ENCODE results near the gene ESPL1. TPM values are rescaled to one million over a fixed set of nuclear protein-coding genes. Genes with fewer than 3 reads are reported as not detected.

ESPL1 gene
- 15.6 to 25.1 TPM (median 20.0 TPM) in 5 replicates for total RNA-seq (2022; extraction: Qiagen RNA extraction; ENCODE audit: low read depth)

GRCh38 chr12:53267999-53268629, at the start of gene ESPL1:
Gene ESPL1, plus strand, starts transcription at chr12:53268299. Its CDS starts 468 bp downstream, at chr12:53268767.

GRCh38 chr12:53231921-53232645, 36.0 kb upstream of the ESPL1 start, which contains the start of gene RARG:
Gene RARG, minus strand, starts transcription at chr12:53232209. Its CDS starts 4,664 bp downstream, at chr12:53227545.

GRCh38 chr12:53295070-53295890, 27.2 kb downstream of the ESPL1 start, which contains the start of gene PFDN5:
Gene PFDN5, plus strand, starts transcription at chr12:53295542. Its CDS starts 26 bp downstream, at chr12:53295568.

GRCh38 chr12:53299454-53300180, 31.5 kb downstream of the ESPL1 start, which contains the start of gene MYG1:
Gene MYG1, plus strand, starts transcription at chr12:53299695. Its CDS starts 43 bp downstream, at chr12:53299738.

GRCh38 chr12:53336181-53336681, 68.1 kb downstream of the ESPL1 start, which contains the start of gene SP7:
Gene SP7, minus strand, starts transcription at chr12:53336354. Its CDS starts 708 bp downstream, at chr12:53335646.

Other genes starting within 250 kb of the ESPL1 start
- 9.8 to 16.6 TPM (median 11.8 TPM) in 5 replicates for gene TNS2, start 218.2 kb upstream of the ESPL1 start, total RNA-seq (2022; extraction: Qiagen RNA extraction; ENCODE audit: low read depth)
- 33.6 to 40.3 TPM (median 36.2 TPM) in 5 replicates for gene SPRYD3, start 188.9 kb upstream of the ESPL1 start, total RNA-seq (2022; extraction: Qiagen RNA extraction; ENCODE audit: low read depth)
- 169 to 240 TPM (median 226 TPM) in 5 replicates for gene IGFBP6, start 170.6 kb upstream of the ESPL1 start, total RNA-seq (2022; extraction: Qiagen RNA extraction; ENCODE audit: low read depth)
- 0.10 to 0.26 TPM (median 0.19 TPM) in 5 replicates for gene SOAT2, start 164.8 kb upstream of the ESPL1 start, total RNA-seq (2022; extraction: Qiagen RNA extraction; ENCODE audit: low read depth)
- 14.5 to 21.4 TPM (median 19.3 TPM) in 5 replicates for gene ZNF740, start 87.6 kb upstream of the ESPL1 start, total RNA-seq (2022; extraction: Qiagen RNA extraction; ENCODE audit: low read depth)
- 4.8 to 7.0 TPM (median 5.0 TPM) in 5 replicates for gene CSAD, start 87.4 kb upstream of the ESPL1 start, total RNA-seq (2022; extraction: Qiagen RNA extraction; ENCODE audit: low read depth)
- gene ITGB7, start 61.0 kb upstream of the ESPL1 start, total RNA-seq (2022; extraction: Qiagen RNA extraction; ENCODE audit: low read depth): 0.26 to 0.47 TPM (median 0.31 TPM) in 5 replicates
- 24.4 to 34.3 TPM (median 29.3 TPM) in 5 replicates for gene RARG, start 36.1 kb upstream of the ESPL1 start, total RNA-seq (2022; extraction: Qiagen RNA extraction; ENCODE audit: low read depth)
- 495 to 550 TPM (median 496 TPM) in 5 replicates for gene PFDN5, start 27.2 kb downstream of the ESPL1 start, total RNA-seq (2022; extraction: Qiagen RNA extraction; ENCODE audit: low read depth)
- gene MYG1, start 31.4 kb downstream of the ESPL1 start, total RNA-seq (2022; extraction: Qiagen RNA extraction; ENCODE audit: low read depth): 85.4 to 102 TPM (median 93.8 TPM) in 5 replicates
- gene AAAS, start 53.3 kb downstream of the ESPL1 start, total RNA-seq (2022; extraction: Qiagen RNA extraction; ENCODE audit: low read depth): 70.5 to 85.4 TPM (median 78.7 TPM) in 5 replicates
- not detected in 5 replicates for gene SP7, start 68.1 kb downstream of the ESPL1 start, total RNA-seq (2022; extraction: Qiagen RNA extraction; ENCODE audit: low read depth)
- 22.3 to 29.9 TPM (median 28.6 TPM) in 5 replicates for gene SP1, start 111.9 kb downstream of the ESPL1 start, total RNA-seq (2022; extraction: Qiagen RNA extraction; ENCODE audit: low read depth)
- gene AMHR2, start 155.6 kb downstream of the ESPL1 start, total RNA-seq (2022; extraction: Qiagen RNA extraction; ENCODE audit: low read depth): 0.92 to 2.6 TPM (median 1.9 TPM) in 5 replicates
- 304 to 405 TPM (median 367 TPM) in 5 replicates for gene PRR13, start 173.4 kb downstream of the ESPL1 start, total RNA-seq (2022; extraction: Qiagen RNA extraction; ENCODE audit: low read depth)
- gene PCBP2, start 183.8 kb downstream of the ESPL1 start, total RNA-seq (2022; extraction: Qiagen RNA extraction; ENCODE audit: low read depth): 655 to 691 TPM (median 670 TPM) in 5 replicates
- gene MAP3K12, start 231.2 kb downstream of the ESPL1 start, total RNA-seq (2022; extraction: Qiagen RNA extraction; ENCODE audit: low read depth): 11.1 to 16.8 TPM (median 14.7 TPM) in 5 replicates
- gene TARBP2, start 233.0 kb downstream of the ESPL1 start, total RNA-seq (2022; extraction: Qiagen RNA extraction; ENCODE audit: low read depth): 44.2 to 67.4 TPM (median 56.3 TPM) in 5 replicates
- gene NPFF, start 239.2 kb downstream of the ESPL1 start, total RNA-seq (2022; extraction: Qiagen RNA extraction; ENCODE audit: low read depth): 0.17 TPM in 1 of 5 replicates, not detected in the others